HG02610 (cell line): ENCODE data around the gene DDR1.

Source experiments
- ATAC-seq: cut with Tn5 transposase; IDR thresholded peaks from one replicate; pipeline ENCODE4 v1.9.1; 2021; ENCODE audit warnings: mild to moderate bottlenecking, moderate library complexity; ENCODE audit not compliant: unreplicated experiment

DDR1 gene

GRCh38 chr6:30879684-30880427 is 4.5 kb upstream of the DDR1 start:
- no peak for ATAC-seq

- no peak for ATAC-seq
Observed at GRCh38 chr6:30880698-30881252, 3.5 kb upstream of the DDR1 start.

- no peak for ATAC-seq
Observed at GRCh38 chr6:30881392-30882203, 2.7 kb upstream of the DDR1 start.

GRCh38 chr6:30882204-30882758 is 2.0 kb upstream of the DDR1 start:
- ATAC-seq = no peak

- ATAC-seq = no peak
Observed at GRCh38 chr6:30882759-30883684, 1.3 kb upstream of the DDR1 start.

- peak; percentile 30 for ATAC-seq
Observed at GRCh38 chr6:30884521-30885480, 482 bp downstream of the DDR1 start.

- ATAC-seq = no peak
Observed at GRCh38 chr6:30885481-30885998, 1.2 kb downstream of the DDR1 start.

GRCh38 chr6:30885999-30886896 is 1.9 kb downstream of the DDR1 start:
- no peak for ATAC-seq

GRCh38 chr6:30886897-30887255 is 2.6 kb downstream of the DDR1 start:
- ATAC-seq = no peak

GRCh38 chr6:30887901-30888815 is 3.8 kb downstream of the DDR1 start:
- no peak for ATAC-seq

GRCh38 chr6:30888816-30889495 is 4.6 kb downstream of the DDR1 start:
- ATAC-seq = no peak

GRCh38 chr6:30889496-30889885 is 5.2 kb downstream of the DDR1 start:
- ATAC-seq = no peak

- no peak for ATAC-seq
Observed at GRCh38 chr6:30889921-30890645, 5.8 kb downstream of the DDR1 start.

- ATAC-seq = no peak
Observed at GRCh38 chr6:30890646-30891449, 6.5 kb downstream of the DDR1 start.

- no peak for ATAC-seq
Observed at GRCh38 chr6:30891450-30891723, 7.1 kb downstream of the DDR1 start.
